ENCODE data around the gene EIF2S2. TPM values are rescaled to one million over a fixed set of nuclear protein-coding genes. Genes with fewer than 3 reads are reported as not detected.

Gene EIF2S2
- polyA plus RNA-seq, 4 donors = 41.9 to 50.5 (median 48.7) TPM

Other genes starting within 250 kb of the EIF2S2 start
- gene RALY, start 118.3 kb downstream of the EIF2S2 start, polyA plus RNA-seq (ENCODE audit: insufficient read length in 4 of 4) = 100 to 1,000 TPM; 146 to 190 (median 160) TPM
- under 1 TPM in 2 of 4 donors, not detected in 2; 0.22 to 0.52 TPM for gene ASIP, start 129.2 kb upstream of the EIF2S2 start, polyA plus RNA-seq (ENCODE audit: insufficient read length in 4 of 4)
- 100 to 1,000 TPM in 3 of 4 donors, 10 to 100 TPM in 1; 88.3 to 187 (median 169) TPM for gene AHCY, start 191.1 kb upstream of the EIF2S2 start, polyA plus RNA-seq (ENCODE audit: insufficient read length in 4 of 4)

All from left renal pelvis (tissue), 4 donors.